Measurements from ENCODE around the gene ANKRD11.
"Not testable (repeated sequence)": the region's sequence is repeated elsewhere in the genome, so short reads cannot be mapped to it uniquely, and the experiment has no call there.

ANKRD11 gene

GRCh38 chr16:89257281-89257731, 233.1 kb downstream of the ANKRD11 start:
- no peak for TF ChIP-seq CTCF (IDR thresholded peaks at IDR 0.05; ENCODE audit: low read depth, low read length, missing control alignments)
- DNase-seq (ENCODE audit: extremely low read depth, low read depth), result no peak
- peak overlapping the region; percentile 32 for H3K4me3 ChIP-seq (replicated peaks; ENCODE audit: low read depth, low read length)

- 0 out of 2 replicates have a peak overlapping the region, but pooled peaks have one; percentile 20 for H3K4me3 ChIP-seq (replicated peaks; ENCODE audit: low read depth, low read length)
- peak; percentile 15 for DNase-seq (ENCODE audit: extremely low read depth, low read depth)
- TF ChIP-seq CTCF (IDR thresholded peaks at IDR 0.05; ENCODE audit: low read depth, low read length, missing control alignments), result no peak
These were observed 233.6 kb downstream of the ANKRD11 start for GRCh38 chr16:89256651-89257254.

GRCh38 chr16:89253548-89254287, 236.6 kb downstream of the ANKRD11 start:
- no peak for DNase-seq (ENCODE audit: extremely low read depth, low read depth)
- no peak overlapping the region for H3K4me3 ChIP-seq (replicated peaks; ENCODE audit: low read depth, low read length)
- TF ChIP-seq CTCF (IDR thresholded peaks at IDR 0.05; ENCODE audit: low read depth, low read length, missing control alignments), result no peak

- no peak for TF ChIP-seq CTCF (IDR thresholded peaks at IDR 0.05; ENCODE audit: low read depth, low read length, missing control alignments)
- peak overlapping the region; percentile 49 for H3K4me3 ChIP-seq (replicated peaks; ENCODE audit: low read depth, low read length)
- no peak for DNase-seq (ENCODE audit: extremely low read depth, low read depth)
These were observed 242.0 kb downstream of the ANKRD11 start for GRCh38 chr16:89248196-89248982.

GRCh38 chr16:89247734-89248075, 242.7 kb downstream of the ANKRD11 start:
- not testable (repeated sequence) for DNase-seq (ENCODE audit: extremely low read depth, low read depth)
- H3K4me3 ChIP-seq (replicated peaks; ENCODE audit: low read depth, low read length), result peak overlapping the region; percentile 49

- DNase-seq (ENCODE audit: extremely low read depth, low read depth), result peak; percentile 39
- TF ChIP-seq CTCF (IDR thresholded peaks at IDR 0.05; ENCODE audit: low read depth, low read length, missing control alignments), result peak; percentile 3
- peak overlapping the region; percentile 49 for H3K4me3 ChIP-seq (replicated peaks; ENCODE audit: low read depth, low read length)
These were observed 243.2 kb downstream of the ANKRD11 start for GRCh38 chr16:89246903-89247733.
